Sigmoid colon (tissue), 7 donors: ENCODE measurements around the gene SLC12A8. TPM values are rescaled to one million over a fixed set of nuclear protein-coding genes. Genes with fewer than 3 reads are reported as not detected.

Experiments used
- DNase-seq: peaks from one replicate; pipeline ENCODE4 v3.0.0-alpha.2; 2019
- H3K27ac ChIP-seq, 4 donors: fragments of 200-600 bp; sonication (generic); one replicate each; pipeline ENCODE4 v1.5.1; 2016 to 2019; ENCODE audit warnings: mild to moderate bottlenecking in 1 of 4
- H3K27me3 ChIP-seq, 3 donors: fragments of 200-600 bp; sonication (generic); one replicate each; pipeline ENCODE4 v1.5.1; 2019; ENCODE audit warnings: mild to moderate bottlenecking in 1 of 3
- H3K36me3 ChIP-seq, 4 donors: fragments of 200-600 bp; sonication (generic); one replicate each; pipeline ENCODE4 v1.5.1; 2016 to 2019
- H3K4me1 ChIP-seq, 4 donors: fragments of 200-600 bp; sonication (generic); one replicate each; pipeline ENCODE4 v1.5.1; 2017 to 2019
- H3K4me3 ChIP-seq, 4 donors: fragments of 200-600 bp; sonication (generic); one replicate each; pipeline ENCODE4 v1.5.1; 2017 to 2019; ENCODE audit warnings: mild to moderate bottlenecking in 2 of 4, moderate library complexity in 1 of 4
- H3K9me3 ChIP-seq, 4 donors: fragments of 200-600 bp in 3 of 4; sonication (generic) in 3 of 4; one replicate each; pipeline versions ENCODE4 v1.5.1 to v1.6.1; 2013 to 2019
- EP300 ChIP-seq, 4 donors: sonication (generic); formaldehyde crosslinking; IDR thresholded peaks; one replicate each; pipeline ENCODE4 v1.6.1; 2017; ENCODE audit warnings: antibody characterized with exemption in 4 of 4
- POLR2A ChIP-seq, 2 donors: fragments of 450-650 bp; IDR thresholded peaks; one replicate each; pipeline ENCODE4 v1.6.1; 2016; ENCODE audit warnings: antibody characterized with exemption in 2 of 2, mild to moderate bottlenecking in 2 of 2, moderate library complexity in 2 of 2
- POLR2AphosphoS5 ChIP-seq, 4 donors: sonication (generic); formaldehyde crosslinking; IDR thresholded peaks; one replicate each; pipeline ENCODE4 v1.6.1; 2017; ENCODE audit warnings: antibody characterized with exemption in 4 of 4
- WGBS, 2 donors: extraction: QIAGEN DNeasy Blood & Tissue Kit; methylation state at CpG; one replicate each; pipeline ENCODE4 v1.1.7; 2013; 5-methylcytosine and 5-hydroxymethylcytosine counted together
- intact Hi-C: fragments of 100-400 bp; cut with DNase I; formaldehyde crosslinking; loops from one replicate; pipeline ENCODE4 v1.15.1; 2023
- polyA plus RNA-seq, 3 donors: library from polyadenylated mRNA; stranded (reverse); fragments of 200-250 nt; gene quantifications; one replicate each; pipeline ENCODE4 v1.2.3, GENCODE V29; 2013
- total RNA-seq, 4 donors: library from RNA; depleted of rRNA; stranded (reverse); fragments of >200 nt; gene quantifications; one replicate each; pipeline ENCODE4 v1.1.0, GENCODE V29; 2016
- TF ChIP-seq, protein P1 (sequence below), 4 experiments: fragments of 450-650 bp in 3 of 4; fragments of 200-600 bp in 1 of 4; IDR thresholded peaks; one replicate each; pipeline ENCODE4 v1.5.1; 2016 to 2019; ENCODE audit warnings: antibody characterized with exemption in 4 of 4, mild to moderate bottlenecking in 3 of 4, moderate library complexity in 2 of 4
- donor health status: healthy with polysubstance abuse.
- donor health status: Bipolar disorder and iron deficiency.
- donor health status: healthy.

SLC12A8 gene
- total and polyA plus RNA-seq, 7 donors: 0.33 to 6.3 (median 1.7) TPM; not detected in 3

DNA sequence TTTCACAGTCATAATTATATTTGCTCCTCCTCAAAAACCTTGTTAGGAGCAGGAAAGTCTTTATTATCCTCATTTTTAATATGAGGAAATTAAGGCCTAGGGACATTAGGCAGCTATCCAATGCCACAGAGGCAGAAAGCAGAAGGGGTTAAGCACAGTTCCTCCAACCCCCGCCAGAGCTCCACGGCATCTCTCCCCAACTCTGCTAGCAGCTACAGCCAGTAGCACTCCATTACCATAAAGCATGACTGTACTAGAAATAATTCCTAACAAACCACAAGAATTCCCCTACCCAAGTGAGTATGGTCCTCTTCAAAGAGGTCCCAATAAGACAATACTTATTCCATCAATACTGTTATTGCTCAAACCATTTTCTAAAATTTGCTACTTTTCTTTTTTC lies 166.6 kb downstream of the SLC12A8 start:
- no peaks in the 10 kb centered on the region for H3K36me3 ChIP-seq
- TF ChIP-seq POLR2A (IDR thresholded peaks at IDR 0.05): no peak
- no peak for TF ChIP-seq POLR2AphosphoS5 (IDR thresholded peaks at IDR 0.05)
- TF ChIP-seq, protein P1, sequence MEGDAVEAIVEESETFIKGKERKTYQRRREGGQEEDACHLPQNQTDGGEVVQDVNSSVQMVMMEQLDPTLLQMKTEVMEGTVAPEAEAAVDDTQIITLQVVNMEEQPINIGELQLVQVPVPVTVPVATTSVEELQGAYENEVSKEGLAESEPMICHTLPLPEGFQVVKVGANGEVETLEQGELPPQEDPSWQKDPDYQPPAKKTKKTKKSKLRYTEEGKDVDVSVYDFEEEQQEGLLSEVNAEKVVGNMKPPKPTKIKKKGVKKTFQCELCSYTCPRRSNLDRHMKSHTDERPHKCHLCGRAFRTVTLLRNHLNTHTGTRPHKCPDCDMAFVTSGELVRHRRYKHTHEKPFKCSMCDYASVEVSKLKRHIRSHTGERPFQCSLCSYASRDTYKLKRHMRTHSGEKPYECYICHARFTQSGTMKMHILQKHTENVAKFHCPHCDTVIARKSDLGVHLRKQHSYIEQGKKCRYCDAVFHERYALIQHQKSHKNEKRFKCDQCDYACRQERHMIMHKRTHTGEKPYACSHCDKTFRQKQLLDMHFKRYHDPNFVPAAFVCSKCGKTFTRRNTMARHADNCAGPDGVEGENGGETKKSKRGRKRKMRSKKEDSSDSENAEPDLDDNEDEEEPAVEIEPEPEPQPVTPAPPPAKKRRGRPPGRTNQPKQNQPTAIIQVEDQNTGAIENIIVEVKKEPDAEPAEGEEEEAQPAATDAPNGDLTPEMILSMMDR (IDR thresholded peaks at IDR 0.05): no peak
- TF ChIP-seq EP300 (IDR thresholded peaks at IDR 0.05): no peak
- no peak overlapping the region for H3K4me3 ChIP-seq
- WGBS, 2 donors: 79 to 86% methylated on average over 2 of the region's 2 CpGs
- no peaks in the 10 kb centered on the region for H3K27me3 ChIP-seq
- DNase-seq: no peak
- intact Hi-C loops: no loop called here
- H3K4me1 ChIP-seq: peaks cover 0 to 96% (median 81%) of the 10 kb centered on the region in 4 donors
- no peaks in the 10 kb centered on the region for H3K9me3 ChIP-seq
- peak overlapping the region in 3 of 4 donors; percentile 83 to 87 (median 85) for H3K27ac ChIP-seq

DNA sequence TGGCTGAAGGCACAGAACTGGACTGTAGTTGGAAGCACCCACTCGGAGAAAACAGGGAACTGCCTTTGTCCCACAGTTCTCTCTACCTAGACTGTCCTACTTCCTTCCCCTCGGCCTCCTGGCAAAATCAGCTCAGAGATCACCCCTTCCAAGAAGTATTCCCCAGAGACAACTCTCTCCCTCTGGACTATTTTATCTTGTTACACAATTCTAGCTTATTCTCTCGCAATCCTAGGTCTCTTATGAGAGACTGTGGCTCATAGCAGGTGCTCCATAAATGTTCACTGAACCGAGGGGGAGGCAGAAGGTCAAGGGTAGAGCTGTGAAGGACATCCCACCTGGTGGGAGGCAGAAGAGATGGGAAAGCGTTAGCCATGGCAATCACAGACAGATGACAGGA lies 167.4 kb downstream of the SLC12A8 start:
- Histone ChIP-seq H3K36me3 (no peaks in the 10 kb centered on the region), H3K4me1 (peaks cover 0 to 96% (median 80%) of the 10 kb centered on the region in 4 donors), H3K4me3 (no peak overlapping the region), H3K27me3 (no peaks in the 10 kb centered on the region), H3K27ac (peak overlapping the region; percentile 76 to 87 (median 84)), H3K9me3 (no peaks in the 10 kb centered on the region)
- TF ChIP-seq POLR2A (IDR thresholded peaks at IDR 0.05) (no peak), POLR2AphosphoS5 (IDR thresholded peaks at IDR 0.05) (peak in 1 of 4 donors; percentile 30)
- intact Hi-C loops: no loop called here
- no peak for DNase-seq
- WGBS, 2 donors: 84 to 85% methylated on average over 5 of the region's 5 CpGs

DNA sequence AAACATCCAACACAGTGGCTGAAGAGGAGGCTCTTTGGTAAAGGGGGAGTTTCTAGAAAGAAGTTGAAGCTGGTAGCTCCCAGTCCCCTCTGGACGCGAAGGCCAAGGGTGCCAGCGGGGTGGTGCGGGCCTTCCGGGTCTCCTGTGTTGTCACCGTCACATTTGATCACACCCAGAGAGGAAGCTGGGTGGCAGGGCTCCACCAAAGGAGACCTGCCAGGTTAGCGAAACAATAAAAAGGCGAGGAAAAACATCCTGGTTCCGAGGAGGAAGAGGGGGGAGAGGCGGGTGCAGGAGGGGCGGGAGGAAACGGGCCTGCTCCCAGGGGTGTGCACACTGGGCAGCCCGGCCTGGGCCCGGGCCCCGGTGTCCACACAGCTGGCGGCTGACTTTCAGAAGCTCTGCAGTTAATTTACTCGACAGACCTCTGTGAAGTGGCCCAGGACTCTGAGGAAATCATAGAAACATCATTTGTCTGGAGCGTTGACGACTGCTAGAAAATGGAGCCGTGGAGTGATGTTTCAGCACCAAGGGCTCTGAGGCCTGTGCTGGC lies 168.9 kb downstream of the SLC12A8 start:
- H3K4me1 ChIP-seq: peaks cover 0 to 96% (median 85%) of the 10 kb centered on the region in 4 donors
- intact Hi-C loops: no loop called here

DNA sequence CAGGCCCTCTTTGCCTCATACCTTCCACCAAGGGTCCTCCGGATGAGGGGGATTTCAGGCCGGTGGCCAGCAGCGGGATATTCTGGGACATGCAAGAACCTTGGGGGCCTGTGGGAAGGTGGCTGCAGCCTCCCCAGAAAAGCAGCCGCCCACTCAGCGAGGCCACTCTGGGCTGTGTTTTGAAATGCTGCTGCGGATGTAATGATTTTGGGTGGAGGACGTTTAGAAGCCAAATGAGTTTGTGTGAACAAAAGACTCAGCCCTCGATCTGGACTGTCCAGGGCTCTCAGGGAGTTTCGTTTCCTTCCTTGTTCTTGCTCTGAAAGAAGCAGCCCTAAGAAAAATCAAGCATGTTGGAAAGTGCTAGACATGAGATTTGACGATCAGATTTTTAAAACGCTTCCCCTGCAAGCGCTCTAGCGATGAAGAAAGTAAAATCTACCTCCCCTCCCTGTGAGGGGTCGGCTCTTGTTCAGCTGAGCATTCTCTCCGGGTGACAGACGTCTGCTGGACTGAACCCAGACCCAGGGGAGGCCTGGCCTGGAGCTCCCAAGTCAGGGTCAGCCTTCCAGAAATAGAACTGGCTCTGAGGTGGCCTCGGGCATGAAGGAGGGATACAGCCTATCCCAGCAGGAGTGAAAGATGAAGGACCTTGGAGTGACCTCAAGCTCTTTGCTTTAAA lies 169.7 kb downstream of the SLC12A8 start:
- Histone ChIP-seq H3K4me1 (peaks cover 0 to 96% (median 79%) of the 10 kb centered on the region in 4 donors), H3K4me3 (peak overlapping the region in 2 of 4 donors; percentile 14 to 24), H3K36me3 (no peaks in the 10 kb centered on the region), H3K9me3 (no peaks in the 10 kb centered on the region), H3K27me3 (no peaks in the 10 kb centered on the region), H3K27ac (peak overlapping the region; percentile 76 to 87 (median 84))
- WGBS, 2 donors: 73 to 80% methylated on average over 17 of the region's 17 CpGs
- DNase-seq: peak; percentile 78
- peak in 1 of 4 donors; percentile 4 for TF ChIP-seq POLR2AphosphoS5 (IDR thresholded peaks at IDR 0.05)
- TF ChIP-seq, protein P1 (IDR thresholded peaks at IDR 0.05): no peak
- intact Hi-C loops: no loop called here

More for the DNA sequence above, 168.9 kb downstream of the SLC12A8 start:
- WGBS, 2 donors: 23 to 56% methylated on average over 20 of the region's 20 CpGs
- Histone ChIP-seq H3K36me3 (no peaks in the 10 kb centered on the region), H3K27me3 (no peaks in the 10 kb centered on the region), H3K4me3 (peak overlapping the region in 2 of 4 donors; percentile 14 to 24), H3K27ac (peak overlapping the region; percentile 76 to 87 (median 84)), H3K9me3 (no peaks in the 10 kb centered on the region)
- DNase-seq: peak; percentile 77
- TF ChIP-seq POLR2AphosphoS5 (IDR thresholded peaks at IDR 0.05) (peak in 1 of 4 donors; percentile 11), EP300 (IDR thresholded peaks at IDR 0.05) (no peak), POLR2A (IDR thresholded peaks at IDR 0.05) (no peak)
- TF ChIP-seq, protein P1 (IDR thresholded peaks at IDR 0.05): no peak
